B cell (primary cell): ENCODE data around the gene EGFR.

Experiments used
- CTCF ChIP-seq: fragments of 200-600 bp; IDR thresholded peaks from one replicate; pipeline ENCODE4 v1.8.0; 2022; ENCODE audit warnings: antibody characterized with exemption, mild to moderate bottlenecking
- EZH2 ChIP-seq: IDR thresholded peaks from 2 replicates; pipeline ENCODE4 v1.6.1; 2012; ENCODE audit warnings: borderline replicate concordance, low read depth, mild to moderate bottlenecking, moderate library complexity, low read length; ENCODE audit not compliant: insufficient read depth, poor library complexity, severe bottlenecking

GRCh38 chr7:55073976-55074528 lies 55.2 kb downstream of the EGFR start:
- TF ChIP-seq CTCF = no peak
- no peak for TF ChIP-seq EZH2
